Left lung (tissue), 10 donors: ENCODE data around the gene TDRD5. TPM values are rescaled to one million over a fixed set of nuclear protein-coding genes. Genes with fewer than 3 reads are reported as not detected.

ENCODE experiments used
- ATAC-seq: fragments of 200-7000 bp; cut with Tn5 transposase; one replicate; pipeline ENCODE4 v1.9.1; 2020; ENCODE audit warnings: moderate library complexity
- DNase-seq, 4 donors: peaks; one replicate each; pipeline ENCODE4 v3.0.0-alpha.2; 2013 to 2020
- H3K27ac ChIP-seq, 2 donors: fragments of 200-600 bp; sonication (generic) in 1 of 2; one replicate each; pipeline versions ENCODE4 v1.5.0 to v1.8.0; 2020 to 2021
- H3K27me3 ChIP-seq, 2 donors: fragments of 200-600 bp; sonication (generic) in 1 of 2; one replicate each; pipeline versions ENCODE4 v1.5.0 to v1.8.0; 2020 to 2021
- H3K36me3 ChIP-seq, 2 donors: fragments of 200-600 bp; sonication (generic) in 1 of 2; one replicate each; pipeline versions ENCODE4 v1.5.0 to v1.8.0; 2020 to 2021
- H3K4me1 ChIP-seq, 2 donors: fragments of 200-600 bp; one replicate each; pipeline ENCODE4 v1.8.0; 2021
- H3K4me3 ChIP-seq, 2 donors: fragments of 200-600 bp; sonication (generic) in 1 of 2; one replicate each; pipeline versions ENCODE4 v1.5.0 to v1.8.0; 2020 to 2021; ENCODE audit warnings: mild to moderate bottlenecking in 1 of 2
- H3K9me3 ChIP-seq, 2 donors: fragments of 200-600 bp; sonication (generic) in 1 of 2; one replicate each; pipeline versions ENCODE4 v1.5.0 to v1.8.0; 2020 to 2021
- intact Hi-C, 2 donors: fragments of 100-400 bp; cut with DNase I; formaldehyde crosslinking; loops; one replicate each; pipeline versions ENCODE4 v1.11.2 to v1.14.2; 2022
- polyA plus RNA-seq, 6 donors: library from polyadenylated mRNA; unstranded; fragments of 120-200 nt; gene quantifications; one replicate each; pipeline ENCODE4 v1.2.1, GENCODE V29; 2013; ENCODE audit not compliant: insufficient read length in 6 of 6
- total RNA-seq, 2 donors: library from RNA; stranded (reverse); fragmentation: NEBNext Ultra II Directional; extraction: Animal tissue kit (Norgen Biotek cat#: 25700); gene quantifications; one replicate each; pipeline ENCODE4 v1.2.1, GENCODE V29; 2021
- TF ChIP-seq, protein P1 (sequence below), 2 donors: fragments of 200-600 bp; sonication (generic) in 1 of 2; IDR thresholded peaks; one replicate each; pipeline versions ENCODE4 v1.5.0 to v1.8.0; 2021; ENCODE audit warnings: antibody characterized with exemption in 2 of 2
- donor health status: DM: no; HTN: yes; CAD: no.
- donor health status: DM: no; HTN: no; CAD: no.

Gene TDRD5
- total and polyA plus RNA-seq, 8 donors, result 0.16 to 0.61 (median 0.47) TPM

DNA sequence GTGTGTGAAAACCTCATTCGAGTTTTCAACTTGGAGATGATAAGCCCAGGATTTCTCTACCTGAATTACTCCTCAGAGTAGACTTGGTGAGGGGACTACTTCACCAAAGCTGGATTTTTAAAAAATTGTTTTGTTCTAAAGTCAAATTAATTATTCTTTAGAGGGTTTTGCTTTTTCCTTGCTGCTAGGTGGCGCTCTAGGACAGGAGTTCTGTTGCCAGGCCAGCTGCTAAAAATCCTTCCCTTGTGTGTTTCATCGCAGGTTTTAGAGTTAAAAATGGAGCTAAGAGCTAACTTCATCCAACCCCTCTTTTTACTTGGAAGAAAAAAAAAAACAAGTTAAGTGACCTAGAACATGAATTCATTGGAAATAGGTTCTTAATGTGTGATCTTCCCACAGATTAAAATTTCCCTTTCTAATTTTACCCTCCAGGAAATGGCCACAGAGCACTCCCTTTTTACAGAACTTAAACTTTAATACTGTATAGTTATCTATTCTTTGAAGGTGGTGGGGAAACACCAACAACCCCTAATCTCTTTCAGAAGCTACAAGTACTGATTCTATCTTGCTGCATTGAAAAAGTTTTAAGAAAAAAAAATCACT lies 114.8 kb downstream of the TDRD5 start:
- ATAC-seq (peak; percentile 70), DNase-seq (peak in 2 of 4 donors; percentile 62 to 83)
- Histone ChIP-seq H3K27me3 (no peaks in the 10 kb centered on the region), H3K27ac (no peak overlapping the region), H3K4me3 (no peak overlapping the region), H3K36me3 (no peaks in the 10 kb centered on the region), H3K4me1 (peaks cover 0 to 12% of the 10 kb centered on the region in 2 donors), H3K9me3 (no peaks in the 10 kb centered on the region)
- TF ChIP-seq, protein P1, sequence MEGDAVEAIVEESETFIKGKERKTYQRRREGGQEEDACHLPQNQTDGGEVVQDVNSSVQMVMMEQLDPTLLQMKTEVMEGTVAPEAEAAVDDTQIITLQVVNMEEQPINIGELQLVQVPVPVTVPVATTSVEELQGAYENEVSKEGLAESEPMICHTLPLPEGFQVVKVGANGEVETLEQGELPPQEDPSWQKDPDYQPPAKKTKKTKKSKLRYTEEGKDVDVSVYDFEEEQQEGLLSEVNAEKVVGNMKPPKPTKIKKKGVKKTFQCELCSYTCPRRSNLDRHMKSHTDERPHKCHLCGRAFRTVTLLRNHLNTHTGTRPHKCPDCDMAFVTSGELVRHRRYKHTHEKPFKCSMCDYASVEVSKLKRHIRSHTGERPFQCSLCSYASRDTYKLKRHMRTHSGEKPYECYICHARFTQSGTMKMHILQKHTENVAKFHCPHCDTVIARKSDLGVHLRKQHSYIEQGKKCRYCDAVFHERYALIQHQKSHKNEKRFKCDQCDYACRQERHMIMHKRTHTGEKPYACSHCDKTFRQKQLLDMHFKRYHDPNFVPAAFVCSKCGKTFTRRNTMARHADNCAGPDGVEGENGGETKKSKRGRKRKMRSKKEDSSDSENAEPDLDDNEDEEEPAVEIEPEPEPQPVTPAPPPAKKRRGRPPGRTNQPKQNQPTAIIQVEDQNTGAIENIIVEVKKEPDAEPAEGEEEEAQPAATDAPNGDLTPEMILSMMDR (IDR thresholded peaks at IDR 0.05), result peak; percentile 55 to 71
- intact Hi-C loops, result loop anchor here (5.0 kb wide), 1 partner anchor 106 kb away; no protein-coding TSS in a partner anchor

DNA sequence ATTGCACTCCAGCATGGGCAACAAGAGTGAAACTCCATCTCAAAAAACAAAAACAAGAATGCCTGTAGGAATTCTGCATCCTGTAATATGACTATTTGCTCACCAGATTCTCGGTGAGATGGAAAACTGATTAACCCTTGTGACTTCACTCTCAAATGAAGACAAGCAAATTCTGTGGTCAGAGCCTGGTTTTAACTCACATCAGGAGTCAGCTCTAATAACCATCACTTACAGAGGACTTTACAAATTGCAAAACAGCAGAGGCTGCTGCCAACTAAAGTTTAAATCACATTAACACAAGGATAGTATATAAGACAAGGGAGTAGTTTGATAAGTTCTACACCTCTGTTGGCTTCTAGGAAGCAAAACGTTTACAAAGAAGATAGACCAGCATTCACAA lies 115.8 kb downstream of the TDRD5 start:
- Histone ChIP-seq H3K27ac (no peak overlapping the region), H3K4me1 (peaks cover 0 to 12% of the 10 kb centered on the region in 2 donors), H3K9me3 (no peaks in the 10 kb centered on the region), H3K4me3 (no peak overlapping the region), H3K27me3 (no peaks in the 10 kb centered on the region), H3K36me3 (no peaks in the 10 kb centered on the region)
- TF ChIP-seq, protein P1 (IDR thresholded peaks at IDR 0.05), result no peak
- ATAC-seq (no peak), DNase-seq (no peak)
- intact Hi-C loops, result loop anchor here (5.0 kb wide), 1 partner anchor 105 kb away; no protein-coding TSS in a partner anchor

DNA sequence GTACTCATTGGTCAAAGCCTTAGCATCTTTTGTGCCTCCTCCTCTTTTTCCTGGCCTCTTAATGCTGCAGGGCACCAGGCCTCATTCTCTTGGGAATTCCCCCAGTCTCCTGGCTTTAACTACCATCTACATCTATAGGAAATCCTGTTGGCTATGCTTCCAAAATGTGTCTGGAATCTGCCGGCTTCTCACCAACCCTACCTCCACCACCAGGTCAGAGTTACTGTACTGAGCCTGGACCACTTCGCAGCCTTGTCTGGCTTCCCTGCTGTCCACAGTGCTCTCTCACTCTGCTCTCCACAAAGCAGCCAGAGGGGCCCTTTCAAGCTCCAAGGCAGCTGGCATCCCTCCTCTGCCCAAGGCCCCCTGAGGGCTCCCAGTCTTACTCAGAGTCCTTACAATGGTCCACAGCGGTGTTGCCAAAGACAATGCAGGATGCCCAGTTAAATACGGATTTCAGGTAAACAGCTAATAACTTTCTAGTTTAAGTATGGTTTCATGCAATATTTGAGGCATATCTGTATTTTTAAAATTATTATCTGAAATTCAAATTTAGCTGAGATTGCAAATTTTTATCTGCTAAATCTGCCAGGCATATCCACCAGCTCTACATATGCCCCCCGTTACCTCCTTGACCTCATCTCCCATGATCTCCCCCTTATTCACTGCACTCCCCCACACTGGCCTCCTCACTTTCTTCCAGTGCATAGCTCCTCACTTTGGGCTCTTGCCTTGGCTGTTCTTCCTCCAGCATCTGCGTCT lies 117.0 kb downstream of the TDRD5 start:
- H3K27ac ChIP-seq, result no peak overlapping the region
- peaks cover 0 to 12% of the 10 kb centered on the region in 2 donors for H3K4me1 ChIP-seq

DNA sequence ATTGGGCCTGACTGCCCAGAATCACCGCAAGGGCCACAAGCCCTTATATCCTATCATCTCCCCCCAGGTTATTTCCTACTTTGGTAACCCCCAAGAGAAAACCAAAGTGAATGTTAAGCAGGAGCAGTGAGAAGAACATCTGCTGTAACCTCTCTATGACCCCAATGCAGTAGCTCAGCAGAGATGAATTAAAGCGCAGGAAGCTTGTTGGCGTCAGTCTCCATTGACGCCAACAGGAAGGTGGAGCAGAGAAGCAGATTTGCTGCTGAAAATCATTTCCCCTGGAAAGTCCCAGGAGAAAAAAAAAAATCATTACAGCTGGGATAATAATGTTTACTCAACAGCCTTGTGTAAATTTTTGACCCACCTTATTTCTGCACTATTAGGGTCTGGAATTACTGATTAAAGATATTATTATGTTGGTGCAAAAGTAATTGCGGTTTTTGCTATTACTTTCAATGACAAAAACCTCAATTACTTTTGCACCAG lies 118.3 kb downstream of the TDRD5 start:
- H3K27me3 ChIP-seq, result no peaks in the 10 kb centered on the region
- H3K9me3 ChIP-seq, result peaks cover 0 to 16% of the 10 kb centered on the region in 2 donors
- ATAC-seq, result peak; percentile 64
- DNase-seq, result peak in 1 of 4 donors; percentile 70
- H3K36me3 ChIP-seq, result no peaks in the 10 kb centered on the region
- H3K27ac ChIP-seq, result no peak overlapping the region
- peaks cover 0 to 12% of the 10 kb centered on the region in 2 donors for H3K4me1 ChIP-seq
- H3K4me3 ChIP-seq, result no peak overlapping the region
- intact Hi-C loops, result loop anchor here (5.0 kb wide), 1 partner anchor 102 kb away; no protein-coding TSS in a partner anchor
- TF ChIP-seq, protein P1 (IDR thresholded peaks at IDR 0.05), result no peak

More for the DNA sequence above, 117.0 kb downstream of the TDRD5 start:
- TF ChIP-seq, protein P1 (IDR thresholded peaks at IDR 0.05), result no peak
- peaks cover 0 to 3% of the 10 kb centered on the region in 2 donors for H3K9me3 ChIP-seq
- DNase-seq (no peak), ATAC-seq (no peak)
- intact Hi-C loops, result loop anchor here (5.0 kb wide), 1 partner anchor 104 kb away; no protein-coding TSS in a partner anchor
- no peaks in the 10 kb centered on the region for H3K36me3 ChIP-seq
- no peak overlapping the region for H3K4me3 ChIP-seq
- H3K27me3 ChIP-seq, result no peaks in the 10 kb centered on the region

DNA sequence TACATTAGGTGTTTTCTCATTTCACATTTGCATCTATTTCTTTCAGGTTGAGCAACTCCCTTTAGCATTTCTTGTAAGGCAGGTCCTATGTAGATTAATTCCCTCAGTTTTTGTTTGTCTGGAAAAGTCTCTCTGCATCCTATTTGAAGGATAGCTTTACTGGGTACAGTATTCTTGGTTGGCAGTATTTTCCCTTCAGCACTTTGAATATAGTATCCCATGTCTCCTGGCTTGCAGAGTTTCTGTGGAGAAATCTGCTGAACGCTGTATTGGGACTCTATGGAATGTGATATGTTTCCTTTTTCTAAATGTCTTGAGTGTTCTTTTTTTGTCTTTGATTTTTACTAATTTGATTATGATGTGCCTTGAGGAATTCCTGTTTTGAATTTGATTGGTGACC lies 122.5 kb downstream of the TDRD5 start:
- peaks cover 0 to 11% of the 10 kb centered on the region in 2 donors for H3K4me1 ChIP-seq
- no peaks in the 10 kb centered on the region for H3K36me3 ChIP-seq
- H3K4me3 ChIP-seq, result no peak overlapping the region
- TF ChIP-seq, protein P1 (IDR thresholded peaks at IDR 0.05), result no peak
- ATAC-seq (no peak), DNase-seq (no peak)
- H3K9me3 ChIP-seq, result peaks cover 0 to 57% of the 10 kb centered on the region in 2 donors
- intact Hi-C loops, result no loop called here
- H3K27ac ChIP-seq, result no peak overlapping the region
- H3K27me3 ChIP-seq, result no peaks in the 10 kb centered on the region
